GM12864 (cell line): ENCODE results near the gene RBCK1.

Source experiments
- DNase-seq: peaks from one replicate; pipeline ENCODE4 v3.0.0-alpha.2; 2011; ENCODE audit warnings: low read depth
- H3K4me3 ChIP-seq: 2 replicates; pipeline ENCODE4 v1.5.1; 2011; ENCODE audit warnings: mild to moderate bottlenecking, low read depth, low read length, control low read depth
- CTCF ChIP-seq: IDR thresholded peaks from 2 replicates; pipeline ENCODE4 v1.5.1; 2011; ENCODE audit warnings: low read depth, mild to moderate bottlenecking, moderate library complexity, low read length, control low read depth, inconsistent platforms; ENCODE audit errors: missing control alignments

The RBCK1 gene

GRCh38 chr20:421685-422250 lies 13.7 kb downstream of the RBCK1 start:
- H3K4me3 ChIP-seq = no peak overlapping the region
- no peak for DNase-seq
- TF ChIP-seq CTCF = no peak

- TF ChIP-seq CTCF = no peak
- DNase-seq = no peak
- H3K4me3 ChIP-seq = no peak overlapping the region
Measured at GRCh38 chr20:426566-426965, 18.5 kb downstream of the RBCK1 start.

GRCh38 chr20:427401-427800 lies 19.3 kb downstream of the RBCK1 start:
- no peak for TF ChIP-seq CTCF
- no peak overlapping the region for H3K4me3 ChIP-seq
- DNase-seq = no peak

- TF ChIP-seq CTCF = no peak
- no peak for DNase-seq
Measured at GRCh38 chr20:427849-428657, 20.0 kb downstream of the RBCK1 start.

GRCh38 chr20:428658-429200 lies 20.6 kb downstream of the RBCK1 start:
- TF ChIP-seq CTCF = no peak
- no peak for DNase-seq
- H3K4me3 ChIP-seq = no peak overlapping the region

More at GRCh38 chr20:427849-428657, 20.0 kb downstream of the RBCK1 start:
- no peak overlapping the region for H3K4me3 ChIP-seq

- DNase-seq = no peak
- TF ChIP-seq CTCF = no peak
- no peak overlapping the region for H3K4me3 ChIP-seq
Measured at GRCh38 chr20:430091-430999, 22.2 kb downstream of the RBCK1 start.
